Fibroblast of lung (primary cell): ENCODE measurements around the gene KNTC1. TPM values are rescaled to one million over a fixed set of nuclear protein-coding genes. Genes with fewer than 3 reads are reported as not detected.

Experiments
- DNase-seq, 2 donors: peaks; one replicate each; pipeline versions ENCODE4 v3.0.0 to v3.0.0-alpha.2; 2010; ENCODE audit warnings: low read depth in 2 of 2
- H2AFZ ChIP-seq: 2 replicates; pipeline ENCODE4 v1.5.1; 2012; ENCODE audit warnings: low read length, control low read depth, inconsistent platforms
- H3K27ac ChIP-seq: 2 replicates; pipeline ENCODE4 v1.5.1; 2011; ENCODE audit warnings: low read length, control low read depth; ENCODE audit not compliant: insufficient read depth
- H3K27me3 ChIP-seq: 2 replicates; pipeline ENCODE4 v1.5.1; 2011; ENCODE audit warnings: mild to moderate bottlenecking, low read length; ENCODE audit not compliant: control insufficient read depth, insufficient read depth
- H3K36me3 ChIP-seq: 2 replicates; pipeline ENCODE4 v1.5.1; 2011; ENCODE audit warnings: low read length; ENCODE audit not compliant: control insufficient read depth, insufficient read depth
- H3K4me1 ChIP-seq: 2 replicates; pipeline ENCODE4 v1.5.1; 2011; ENCODE audit warnings: low read length; ENCODE audit not compliant: control insufficient read depth, insufficient read depth; ENCODE audit errors: extremely low read depth
- H3K4me2 ChIP-seq: 2 replicates; pipeline ENCODE4 v1.5.1; 2011; ENCODE audit warnings: low read length, control low read depth; ENCODE audit not compliant: insufficient read depth; ENCODE audit errors: extremely low read depth
- H3K4me3 ChIP-seq, 4 experiments: fragments of 200-600 bp in 1 of 4; sonication (generic) in 1 of 4; replicated peaks in 1 of 4; 2 replicates each; pipeline ENCODE4 v1.5.1; 2011 to 2016; ENCODE audit warnings: low read length in 4 of 4, low read depth in 3 of 4, mild to moderate bottlenecking in 3 of 4, control low read depth in 2 of 4, inconsistent platforms in 1 of 4, mixed read lengths in 1 of 4; ENCODE audit not compliant: insufficient read depth in 1 of 4; ENCODE audit errors: control extremely low read depth in 1 of 4
- H3K79me2 ChIP-seq: 2 replicates; pipeline ENCODE4 v1.5.1; 2012; ENCODE audit warnings: mild to moderate bottlenecking, low read length, inconsistent platforms; ENCODE audit not compliant: control insufficient read depth, insufficient read depth
- H3K9ac ChIP-seq: 2 replicates; pipeline ENCODE4 v1.5.1; 2011; ENCODE audit warnings: mild to moderate bottlenecking, low read length, control low read depth; ENCODE audit not compliant: insufficient read depth
- H3K9me3 ChIP-seq: 2 replicates; pipeline ENCODE4 v1.5.1; 2012; ENCODE audit warnings: low read depth, low read length; ENCODE audit not compliant: control insufficient read depth, insufficient read depth
- H4K20me1 ChIP-seq: 2 replicates; pipeline ENCODE4 v1.5.1; 2011; ENCODE audit warnings: low read length; ENCODE audit not compliant: control insufficient read depth, insufficient read depth; ENCODE audit errors: extremely low read depth
- CTCF ChIP-seq, 2 donors: IDR thresholded peaks in 1 of 2; conservative IDR thresholded peaks in 1 of 2; 1 replicate in 1 of 2; 2 replicates in 1 of 2; pipeline ENCODE4 v1.5.1; 2011 to 2012; ENCODE audit warnings: low read length in 2 of 2, control low read depth in 1 of 2, inconsistent platforms in 1 of 2, low read depth in 1 of 2, mild to moderate bottlenecking in 1 of 2
- EZH2 ChIP-seq: IDR thresholded peaks from 2 replicates; pipeline ENCODE4 v1.5.1; 2012; ENCODE audit warnings: low read length, control low read depth, mild to moderate bottlenecking; ENCODE audit errors: missing control alignments
- polyA plus RNA-seq, 2 donors: library from polyadenylated mRNA; depleted of rRNA in 1 of 2; stranded (reverse) in 1 of 2; unstranded in 1 of 2; fragments of >200 nt; gene quantifications; 2 replicates each; pipeline ENCODE4 v1.2.1, GENCODE V29; 2011 to 2012; ENCODE audit warnings: missing spikeins in 1 of 2
- total RNA-seq: library from RNA; depleted of rRNA; stranded (reverse); fragments of >200 nt; gene quantifications from 2 replicates; pipeline ENCODE4 v1.2.1, GENCODE V29; 2014

Gene KNTC1
- total and polyA plus RNA-seq, 2 donors (not counting 1 experiment from before 2014, with no cell fraction given), result 11.0 to 14.4 TPM

DNA sequence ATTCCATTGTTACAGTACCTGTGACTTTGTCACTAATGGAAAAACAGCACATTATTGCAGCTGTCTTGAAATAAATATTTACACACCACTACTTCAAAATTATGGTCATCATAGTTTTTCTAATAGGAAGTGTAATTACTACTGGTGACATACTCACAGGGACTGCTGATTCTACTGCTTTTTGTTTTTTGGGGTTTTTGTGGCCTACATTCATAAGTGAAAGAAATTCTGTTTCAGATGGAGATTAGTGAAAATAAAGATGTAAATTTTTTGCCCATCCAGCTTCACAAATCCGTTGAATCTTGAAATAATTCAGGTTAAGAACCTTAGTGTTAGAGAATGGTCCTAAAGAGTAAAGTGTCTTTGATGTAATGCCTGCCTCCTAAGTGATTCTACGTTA, 17.5 kb downstream of the KNTC1 start:
- Histone ChIP-seq H3K9me3 (no peaks in the 10 kb centered on the region), H3K4me1 (no peaks in the 10 kb centered on the region), H3K79me2 (no peaks in the 10 kb centered on the region), H3K9ac (no peak overlapping the region), H3K36me3 (no peaks in the 10 kb centered on the region), H4K20me1 (no peaks in the 10 kb centered on the region), H3K4me2 (no peak overlapping the region), H3K4me3 (no peak overlapping the region), H3K27ac (no peak overlapping the region), H3K27me3 (no peaks in the 10 kb centered on the region), H2AFZ (no peak overlapping the region)
- no peak for DNase-seq
- TF ChIP-seq CTCF (conservative IDR thresholded peaks at IDR 0.05 in 1 of 2, IDR thresholded peaks at IDR 0.05 in 1 of 2; ENCODE audit: low read depth in 1 of 2, low read length in 2 of 2), result no peak
- TF ChIP-seq EZH2, result no peak

- DNase-seq, result no peak
- no peak overlapping the region for H2AFZ ChIP-seq
- no peak overlapping the region for H3K9ac ChIP-seq
- H4K20me1 ChIP-seq, result no peaks in the 10 kb centered on the region
- no peak for TF ChIP-seq EZH2
- TF ChIP-seq CTCF (conservative IDR thresholded peaks at IDR 0.05 in 1 of 2, IDR thresholded peaks at IDR 0.05 in 1 of 2; ENCODE audit: low read depth in 1 of 2, low read length in 2 of 2), result no peak
- no peak overlapping the region for H3K27ac ChIP-seq
- no peak overlapping the region for H3K4me3 ChIP-seq
- no peak overlapping the region for H3K4me2 ChIP-seq
- H3K27me3 ChIP-seq, result no peaks in the 10 kb centered on the region
- no peaks in the 10 kb centered on the region for H3K4me1 ChIP-seq
- no peaks in the 10 kb centered on the region for H3K79me2 ChIP-seq
- no peaks in the 10 kb centered on the region for H3K36me3 ChIP-seq
- H3K9me3 ChIP-seq, result no peaks in the 10 kb centered on the region
These were observed 18.8 kb downstream of the KNTC1 start for GRCh38 chr12:122545855-122546254.

- TF ChIP-seq CTCF (conservative IDR thresholded peaks at IDR 0.05 in 1 of 2, IDR thresholded peaks at IDR 0.05 in 1 of 2; ENCODE audit: low read depth in 1 of 2, low read length in 2 of 2) (no peak), EZH2 (no peak)
- Histone ChIP-seq H3K4me2 (no peak overlapping the region), H4K20me1 (no peaks in the 10 kb centered on the region), H3K9ac (no peak overlapping the region), H3K9me3 (no peaks in the 10 kb centered on the region), H2AFZ (no peak overlapping the region), H3K4me3 (no peak overlapping the region), H3K27me3 (no peaks in the 10 kb centered on the region), H3K4me1 (no peaks in the 10 kb centered on the region), H3K79me2 (no peaks in the 10 kb centered on the region), H3K36me3 (peaks cover 3% of the 10 kb centered on the region), H3K27ac (no peak overlapping the region)
- no peak for DNase-seq
These were observed 20.3 kb downstream of the KNTC1 start for GRCh38 chr12:122547330-122547729.
